GM12873 (cell line): ENCODE measurements around the gene EPHA1.

Source experiments
- CTCF ChIP-seq: IDR thresholded peaks from 2 replicates; pipeline ENCODE4 v1.5.1; 2012; ENCODE audit warnings: low read depth, mild to moderate bottlenecking, moderate library complexity, low read length, control low read depth; ENCODE audit not compliant: insufficient read depth; ENCODE audit errors: missing control alignments

Gene EPHA1

GRCh38 chr7:143407287-143408251, 1.1 kb downstream of the EPHA1 start:
- TF ChIP-seq CTCF = no peak

GRCh38 chr7:143406002-143406357, 2.7 kb downstream of the EPHA1 start:
- TF ChIP-seq CTCF = no peak

- TF ChIP-seq CTCF = no peak
Measured at GRCh38 chr7:143405173-143406001, 3.3 kb downstream of the EPHA1 start.

GRCh38 chr7:143401265-143401664, 7.4 kb downstream of the EPHA1 start:
- TF ChIP-seq CTCF = no peak

- no peak for TF ChIP-seq CTCF
Measured at GRCh38 chr7:143399642-143400041, 9.0 kb downstream of the EPHA1 start.

GRCh38 chr7:143399151-143399550, 9.5 kb downstream of the EPHA1 start:
- no peak for TF ChIP-seq CTCF

- TF ChIP-seq CTCF = no peak
Measured at GRCh38 chr7:143398616-143399015, 10.0 kb downstream of the EPHA1 start.
